K562 (cell line): ENCODE results near the gene RTP5. TPM values are rescaled to one million over a fixed set of nuclear protein-coding genes. Genes with fewer than 3 reads are reported as not detected.

ENCODE experiments used
- ATAC-seq: fragments of 200-7000 bp; cut with Tn5 transposase; 3 replicates; pipeline ENCODE4 v1.9.1; 2020; ENCODE audit warnings: moderate library complexity
- BruUV-seq: library from RNA; stranded (reverse); fragments of 400-500 nt; replicated peaks from 2 replicates; lab custom pipeline; 2021; lab: Mats Ljungman, UMichigan
- CTCF ChIA-PET: fragments of 300-600 bp; formaldehyde crosslinking; extraction: SDS; loops from one replicate; lab custom pipeline; 2021; ENCODE audit warnings: low intra/inter-chr PET ratio; lab: Yijun Ruan, JAX
- POLR2A ChIA-PET: fragments of 300-600, 350-650 bp; sonication (Branson Sonifier 250); formaldehyde crosslinking; extraction: SDS; loops from one replicate; lab custom pipeline; 2021; ENCODE audit warnings: antibody characterized with exemption, inconsistent platforms; lab: Yijun Ruan, JAX
- DNase-seq, 4 experiments: peaks; one replicate each; pipeline versions ENCODE4 v3.0.0 to v3.0.0-alpha.2; 2011 to 2018; ENCODE audit warnings: low spot score in 3 of 4, mixed read lengths in 3 of 4; ENCODE audit errors: extremely low read depth in 1 of 4
- FAIRE-seq: peaks from 2 replicates; lab custom pipeline; 2011; peaks lifted over from hg19 to GRCh38; lab: Jason Lieb, UNC
- H2AFZ ChIP-seq: 2 replicates; pipeline ENCODE4 v1.6.0; 2011; ENCODE audit warnings: low read depth, low read length, control low read depth, inconsistent platforms
- H3K27ac ChIP-seq: fragments of 200-600 bp; 3 replicates; pipeline ENCODE4 v1.8.0; 2011; ENCODE audit warnings: low read depth, mild to moderate bottlenecking, control low read depth, inconsistent platforms, low read length, moderate library complexity, mixed read lengths; ENCODE audit errors: extremely low read depth
- H3K27me3 ChIP-seq, 2 experiments: fragments of 300-600 bp in 1 of 2; 2 replicates in 1 of 2; 3 replicates in 1 of 2; pipeline versions ENCODE4 v1.6.0 to v1.8.0; 2011; ENCODE audit warnings: inconsistent platforms in 2 of 2, low read length in 2 of 2, mild to moderate bottlenecking in 1 of 2, mixed read lengths in 1 of 2, moderate library complexity in 1 of 2; ENCODE audit not compliant: control insufficient read depth in 2 of 2, insufficient read depth in 2 of 2
- H3K36me3 ChIP-seq: fragments of 300-600 bp; 3 replicates; pipeline ENCODE4 v1.8.0; 2011; ENCODE audit warnings: mild to moderate bottlenecking, low read length, inconsistent platforms; ENCODE audit not compliant: control insufficient read depth, insufficient read depth
- H3K4me1 ChIP-seq, 2 experiments: fragments of 200-600 bp in 1 of 2; replicated peaks in 1 of 2; 2 replicates in 1 of 2; 3 replicates in 1 of 2; pipeline versions ENCODE4 v1.5.1 to v1.8.0; 2011; ENCODE audit warnings: inconsistent platforms in 2 of 2, low read length in 2 of 2, mild to moderate bottlenecking in 1 of 2, mixed read lengths in 1 of 2, moderate library complexity in 1 of 2; ENCODE audit not compliant: control insufficient read depth in 2 of 2, insufficient read depth in 2 of 2
- H3K4me2 ChIP-seq: 2 replicates; pipeline ENCODE4 v1.6.1; 2011; ENCODE audit warnings: low read length, control low read depth, inconsistent platforms, mixed read lengths; ENCODE audit not compliant: insufficient read depth
- H3K4me3 ChIP-seq: fragments of 200-600 bp; sonication (generic), shearing (Covaris generic); 2 replicates; pipeline ENCODE4 v1.5.1; 2016; ENCODE audit warnings: control low read depth, inconsistent platforms
- H3K79me2 ChIP-seq: fragments of 200-600 bp; 3 replicates; pipeline ENCODE4 v1.8.0; 2011; ENCODE audit warnings: low read length, inconsistent platforms; ENCODE audit not compliant: control insufficient read depth, insufficient read depth
- H3K9ac ChIP-seq, 2 experiments: 2 replicates each; pipeline versions ENCODE4 v1.6.0 to v1.6.1; 2011; ENCODE audit warnings: low read depth in 2 of 2, low read length in 2 of 2, control low read depth in 1 of 2, inconsistent platforms in 1 of 2, mild to moderate bottlenecking in 1 of 2, mixed read lengths in 1 of 2; ENCODE audit not compliant: insufficient read depth in 1 of 2
- H3K9me1 ChIP-seq: one replicate; pipeline ENCODE4 v1.6.0; 2011; ENCODE audit warnings: inconsistent platforms, mild to moderate bottlenecking, low read length, moderate library complexity; ENCODE audit not compliant: control insufficient read depth, insufficient read depth
- H3K9me3 ChIP-seq: replicated peaks from 2 replicates; pipeline ENCODE4 v1.5.1; 2011; ENCODE audit warnings: low read depth, low read length, inconsistent platforms; ENCODE audit not compliant: control insufficient read depth, insufficient read depth
- H4K20me1 ChIP-seq: replicated peaks from 2 replicates; pipeline ENCODE4 v1.6.1; 2011; ENCODE audit warnings: low read length, inconsistent platforms, mixed read lengths; ENCODE audit not compliant: control insufficient read depth, insufficient read depth
- ARID1B ChIP-seq: fragments of 450-650 bp; IDR thresholded peaks from 2 replicates; pipeline ENCODE4 v1.6.1; 2016; ENCODE audit warnings: antibody characterized with exemption, mild to moderate bottlenecking, inconsistent platforms
- MEIS2 ChIP-seq: fragments of 450-650 bp; IDR thresholded peaks from 2 replicates; pipeline ENCODE4 v1.6.1; 2014; ENCODE audit warnings: mild to moderate bottlenecking; ENCODE audit not compliant: partially characterized antibody
- RAD21 ChIP-seq, 2 experiments: fragments of 250-450 bp in 1 of 2; fragments of 450-650 bp in 1 of 2; sonication (Bioruptor Pico) in 1 of 2; formaldehyde crosslinking in 1 of 2; IDR thresholded peaks in 1 of 2; conservative IDR thresholded peaks in 1 of 2; 2 replicates each; pipeline versions ENCODE4 v1.4.0 to v1.8.0; 2020 to 2022; ENCODE audit warnings: mild to moderate bottlenecking in 2 of 2, moderate library complexity in 1 of 2
- SIX5 ChIP-seq, 2 experiments: IDR thresholded peaks; 2 replicates each; pipeline ENCODE4 v1.6.1; 2011; ENCODE audit warnings: low read length in 2 of 2, borderline replicate concordance in 1 of 2, low read depth in 1 of 2, mild to moderate bottlenecking in 1 of 2, moderate library complexity in 1 of 2; ENCODE audit not compliant: insufficient read depth in 1 of 2
- SPI1 ChIP-seq: IDR thresholded peaks from 2 replicates; pipeline ENCODE4 v1.6.1; 2011; ENCODE audit warnings: low read depth, low read length, control low read depth, borderline replicate concordance
- ZEB2 ChIP-seq: fragments of 450-650 bp; IDR thresholded peaks from 2 replicates; pipeline ENCODE4 v1.6.1; 2016
- ZNF175 ChIP-seq: fragments of 200-800 bp; sonication (Bioruptor generic); IDR thresholded peaks from 2 replicates; pipeline ENCODE4 v1.6.1; 2016; ENCODE audit warnings: low read depth, mild to moderate bottlenecking, missing genetic modification characterization, missing compliant biosample characterization
- WGBS: fragments of 100-300 bp; shearing (Covaris generic); methylation state at CpG from one replicate; pipeline ENCODE4 v1.1.6; 2016; ENCODE audit warnings: low coverage, mixed read lengths; ENCODE audit not compliant: insufficient coverage; ENCODE audit errors: missing lambda C conversion rate; 5-methylcytosine and 5-hydroxymethylcytosine counted together
- in situ Hi-C: fragments of 300-500 bp; cut with MboI; formaldehyde crosslinking; loops from 4 replicates; pipeline ENCODE4 v1.15.0; 2018; ENCODE audit warnings: inconsistent platforms, mixed read lengths
- intact Hi-C: fragments of 100-400 bp; cut with micrococcal nuclease; formaldehyde crosslinking; loops from 2 replicates; pipeline ENCODE4 v1.14.2; 2022
- polyA plus RNA-seq, 8 experiments: library from polyadenylated mRNA; depleted of rRNA in 4 of 8; stranded (reverse) in 5 of 8; unstranded in 3 of 8; fragments of >200 nt; fragmentation: Nextera tagmentation in 2 of 8; fragmentation: Illumina TruSeq in 1 of 8; extraction: Ambion mirVana in 2 of 8; extraction: Trizol in 1 of 8; gene quantifications; 2 replicates each; pipeline versions ENCODE4 v1.2.1 to v1.2.3, GENCODE V29; 2011 to 2014; ENCODE audit warnings: inconsistent platforms in 1 of 8, missing spikeins in 1 of 8
- total RNA-seq, 7 experiments: library from RNA; depleted of rRNA in 6 of 7; stranded (reverse); fragments of >200 nt in 6 of 7; fragmentation: Illumina TruSeq in 2 of 7; extraction: Trizol in 2 of 7; gene quantifications; 2 replicates each; pipeline versions ENCODE4 v1.2.1 to v1.2.3, GENCODE V29; 2011 to 2021; ENCODE audit warnings: low replicate concordance in 1 of 7
- TF ChIP-seq, protein P1 (sequence below): IDR thresholded peaks from 3 replicates; pipeline ENCODE4 v1.6.1; 2011; ENCODE audit warnings: borderline replicate concordance, mild to moderate bottlenecking; ENCODE audit not compliant: insufficient read length, insufficient read depth

Gene RTP5
- total and polyA plus RNA-seq, 9 of the 15 experiments (the other 6 are each of a cell fraction or from before 2014, with no cell fraction given), result not detected

- H3K4me1 ChIP-seq, result peaks cover 8 to 23% of the 10 kb centered on the region in 2 experiments; a peak in 4 of 5 replicates
- H2AFZ ChIP-seq, result no peak overlapping the region
- no peak overlapping the region for H3K4me2 ChIP-seq
- ChIA-PET POLR2A (interaction anchor here (0.6 kb wide), 1 partner anchor 132 kb away, joined by 3 read pairs; no protein-coding TSS in a partner anchor), CTCF (no interaction called here)
- DNase-seq (no peak), FAIRE-seq (no peak)
- TF ChIP-seq ZEB2 (no peak), ARID1B (no peak), SPI1 (no peak), MEIS2 (no peak), ZNF175 (no peak), RAD21 (CRISPR knock-in tag; conservative IDR thresholded peaks at IDR 0.05 in 1 of 2, IDR thresholded peaks at IDR 0.05 in 1 of 2) (no peak), SIX5 (IDR thresholded peaks at IDR 0.05; ENCODE audit: borderline replicate concordance in 1 of 2, insufficient read depth in 1 of 2, low read depth in 1 of 2, low read length in 2 of 2) (no peak)
- TF ChIP-seq, protein P1, sequence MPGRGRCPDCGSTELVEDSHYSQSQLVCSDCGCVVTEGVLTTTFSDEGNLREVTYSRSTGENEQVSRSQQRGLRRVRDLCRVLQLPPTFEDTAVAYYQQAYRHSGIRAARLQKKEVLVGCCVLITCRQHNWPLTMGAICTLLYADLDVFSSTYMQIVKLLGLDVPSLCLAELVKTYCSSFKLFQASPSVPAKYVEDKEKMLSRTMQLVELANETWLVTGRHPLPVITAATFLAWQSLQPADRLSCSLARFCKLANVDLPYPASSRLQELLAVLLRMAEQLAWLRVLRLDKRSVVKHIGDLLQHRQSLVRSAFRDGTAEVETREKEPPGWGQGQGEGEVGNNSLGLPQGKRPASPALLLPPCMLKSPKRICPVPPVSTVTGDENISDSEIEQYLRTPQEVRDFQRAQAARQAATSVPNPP, result no peak
- TF ChIP-seq, all 486 proteins: peak for 0
- Histone ChIP-seq H3K9me3 (no peaks in the 10 kb centered on the region), H3K27ac (no peak overlapping the region), H3K27me3 (no peaks in the 10 kb centered on the region), H3K9ac (no peak overlapping the region; a peak in 2 of 4 replicates), H3K36me3 (no peaks in the 10 kb centered on the region), H3K79me2 (no peaks in the 10 kb centered on the region), H4K20me1 (no peaks in the 10 kb centered on the region), H3K9me1 (no peaks in the 10 kb centered on the region), H3K4me3 (no peak overlapping the region)
- intact Hi-C loops, result no loop called here
- in situ Hi-C loops, result no loop called here
- ATAC-seq, result no peak
- BruUV-seq, result no TSS peak
- WGBS, result 54% methylated on average over 14 of the region's 15 CpGs
Observed at GRCh38 chr2:241885946-241886643, 16.6 kb downstream of the RTP5 start.
